GM21576 (cell line): ENCODE measurements around the gene DDX25.

Experiments
- ATAC-seq: cut with Tn5 transposase; IDR thresholded peaks from one replicate; pipeline ENCODE4 v1.9.1; 2021; ENCODE audit warnings: mild to moderate bottlenecking, moderate library complexity; ENCODE audit not compliant: unreplicated experiment

Gene DDX25

DNA sequence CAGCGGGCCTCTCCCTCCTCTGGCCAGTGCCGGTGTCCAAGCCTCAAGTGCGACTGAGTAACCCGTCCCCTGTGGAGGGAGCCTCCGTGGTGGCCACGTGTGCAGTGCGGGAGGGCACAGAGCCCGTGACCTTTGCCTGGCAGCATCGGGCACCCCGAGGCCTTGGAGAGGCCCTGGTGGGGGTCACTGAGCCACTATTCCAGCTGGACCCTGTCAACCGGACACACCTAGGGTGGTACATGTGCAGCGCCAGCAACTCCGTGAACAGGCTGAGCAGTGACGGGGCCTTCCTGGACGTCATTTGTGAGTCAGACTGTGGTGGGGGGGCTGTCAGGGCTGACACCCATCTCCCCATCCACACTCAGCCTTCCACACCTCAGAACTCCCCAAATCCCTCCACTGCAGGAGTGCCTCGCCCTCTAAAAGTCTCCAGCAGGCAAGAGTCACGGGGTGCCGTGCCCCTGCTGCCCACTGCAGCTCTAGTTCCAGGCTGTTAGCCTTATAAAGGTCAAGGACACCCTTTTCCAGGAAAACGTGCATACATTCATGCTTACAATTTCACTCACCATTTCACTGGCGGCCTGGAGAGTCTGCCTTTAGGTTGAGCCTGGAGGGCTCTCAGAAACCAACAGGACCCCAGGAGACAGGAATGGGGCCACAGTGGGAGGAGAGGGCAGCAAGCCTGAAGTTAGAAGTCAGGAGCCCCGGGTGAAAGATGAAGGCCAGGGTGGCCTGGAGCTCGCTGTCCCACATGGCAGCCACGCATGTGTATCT is 44.2 kb downstream of the DDX25 start:
- ATAC-seq = no peak

DNA sequence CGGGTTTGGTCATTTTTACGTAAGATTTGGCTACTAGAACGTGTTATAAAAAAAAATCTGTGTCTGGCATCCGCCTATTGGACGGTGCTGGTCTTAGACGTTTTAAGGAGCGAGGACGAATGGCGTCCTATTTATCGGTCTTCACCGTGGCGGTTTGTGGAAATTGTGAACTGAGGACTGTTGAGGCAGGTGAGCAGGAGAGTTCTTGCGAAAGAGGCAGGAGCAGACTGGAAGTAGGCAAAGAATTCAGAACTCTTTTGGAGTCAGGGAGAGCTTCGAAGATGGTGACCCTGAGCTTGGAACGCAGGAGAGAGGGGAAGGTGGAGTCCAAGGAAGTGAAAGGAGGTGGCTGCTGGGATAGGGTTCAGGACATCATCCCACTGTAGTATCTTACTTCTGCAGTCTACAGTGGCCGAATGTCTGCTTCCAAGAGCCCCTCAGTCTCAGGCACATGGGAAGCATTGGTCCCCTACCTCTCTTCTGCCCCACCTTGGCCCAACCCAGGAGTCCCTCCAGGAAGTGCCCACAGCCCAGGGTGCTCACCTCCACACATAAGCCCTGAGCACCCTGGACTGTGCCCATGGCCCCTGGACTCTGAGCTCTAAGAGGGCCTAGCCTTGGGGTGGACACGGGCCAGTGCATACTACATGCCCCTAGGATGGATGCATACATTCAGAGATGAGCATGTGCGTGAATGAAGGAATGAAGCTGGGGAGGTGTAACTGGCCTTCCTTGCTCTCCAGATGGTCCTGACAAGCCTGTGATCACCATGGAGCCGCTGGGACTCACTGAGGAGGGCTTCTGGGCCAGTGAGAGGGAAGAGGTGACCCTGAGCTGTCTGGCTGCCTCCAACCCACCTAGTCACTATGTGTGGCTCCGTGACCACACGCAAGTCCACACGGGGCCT is 45.2 kb downstream of the DDX25 start:
- no peak for ATAC-seq

DNA sequence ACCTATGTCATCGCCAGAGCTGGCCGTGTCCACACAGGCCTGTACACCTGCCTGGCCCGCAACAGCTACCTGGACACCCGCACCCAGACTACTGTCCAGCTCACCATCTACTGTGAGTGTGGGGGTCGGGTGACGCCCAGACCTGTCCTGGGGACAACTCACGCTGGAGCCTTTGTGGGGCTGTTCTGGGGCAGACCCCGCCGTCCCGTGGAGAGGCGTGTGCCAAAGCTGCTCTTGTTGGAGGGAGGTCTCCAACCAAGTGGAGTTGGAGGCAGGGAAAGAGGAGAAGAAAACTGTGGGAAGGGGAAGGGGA is 45.8 kb downstream of the DDX25 start:
- ATAC-seq = no peak

DNA sequence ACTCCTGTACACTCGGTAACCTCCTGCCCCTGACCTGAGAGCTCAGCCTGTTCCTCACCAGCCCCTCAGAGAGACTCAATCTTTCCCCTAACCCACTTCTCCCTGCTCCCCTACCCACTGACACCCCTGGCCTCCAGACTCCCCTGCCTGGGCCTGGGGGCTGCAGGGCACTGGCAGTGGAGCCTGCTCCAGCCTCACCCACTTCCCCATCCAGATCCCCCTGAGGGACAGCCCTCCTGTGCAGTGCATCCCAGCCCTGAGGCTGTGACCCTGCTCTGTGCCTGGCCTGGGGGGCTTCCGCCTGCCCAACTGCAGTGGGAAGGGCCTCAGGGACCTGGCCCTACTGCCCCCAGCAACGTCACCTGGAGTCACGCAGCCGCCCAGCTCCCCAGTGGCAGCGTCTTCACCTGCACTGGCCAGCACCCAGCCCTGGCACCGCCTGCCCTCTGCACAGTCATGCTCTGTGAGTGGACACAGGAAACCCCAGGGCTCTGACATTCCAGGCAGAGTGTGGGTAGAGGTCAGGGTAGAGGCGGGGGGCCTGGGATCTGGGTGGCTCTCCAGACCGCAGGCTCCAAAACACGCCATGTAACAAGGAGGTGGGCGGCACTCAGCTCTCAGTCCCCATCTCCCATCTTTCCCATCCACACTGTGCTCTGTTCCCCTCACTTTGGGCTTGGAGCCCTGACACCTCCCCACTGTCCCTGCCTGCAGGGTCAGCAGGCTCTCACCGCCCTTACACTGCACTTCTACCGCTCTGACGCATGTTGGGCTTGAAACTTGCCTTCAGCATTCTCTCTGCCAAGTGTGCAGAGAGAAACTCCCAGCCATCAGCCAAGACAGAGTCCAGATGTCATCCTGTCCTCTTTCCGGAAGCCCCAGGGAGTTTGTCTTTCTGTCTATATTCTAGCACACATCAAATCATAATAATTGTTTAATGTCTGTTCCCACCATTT is 46.7 kb downstream of the DDX25 start:
- no peak for ATAC-seq

DNA sequence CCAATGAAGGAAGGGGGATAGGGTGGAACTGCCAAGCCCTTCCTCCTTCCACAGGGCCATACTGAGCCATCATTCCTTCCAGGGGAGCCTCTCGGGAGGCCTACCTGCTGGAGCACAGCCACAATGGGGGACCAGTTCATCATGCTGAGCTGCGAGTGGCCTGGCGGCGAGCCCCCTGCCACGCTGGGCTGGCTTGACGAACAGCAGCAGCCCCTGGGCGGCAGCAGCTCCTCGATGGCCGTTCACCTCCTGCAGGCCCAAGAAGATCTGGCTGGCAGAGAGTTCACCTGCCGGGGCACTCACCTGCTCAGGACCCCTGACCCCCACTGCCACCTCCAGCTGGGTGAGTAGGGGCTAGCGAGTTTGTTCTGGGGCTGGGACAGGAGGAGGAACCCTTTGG is 47.4 kb downstream of the DDX25 start:
- no peak for ATAC-seq

DNA sequence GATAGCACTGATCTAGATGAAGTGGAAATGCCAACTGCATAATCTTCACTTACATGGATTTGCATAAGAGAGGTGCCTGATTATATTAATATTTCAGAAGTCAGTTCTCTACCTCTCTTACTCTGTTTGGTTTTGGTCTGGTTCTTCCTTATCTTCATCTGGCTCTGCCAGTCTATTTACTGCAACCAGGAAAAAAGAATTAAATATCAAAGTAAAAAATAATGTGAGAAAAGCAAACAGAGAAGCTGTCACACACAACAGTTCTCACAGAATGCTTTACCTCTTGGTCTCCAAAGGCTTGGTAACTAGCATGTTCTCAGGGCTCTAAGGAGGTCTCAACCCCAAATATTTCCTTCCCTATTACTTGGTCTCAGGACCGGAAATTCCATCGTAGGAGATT is 48.3 kb downstream of the DDX25 start:
- ATAC-seq = no peak

DNA sequence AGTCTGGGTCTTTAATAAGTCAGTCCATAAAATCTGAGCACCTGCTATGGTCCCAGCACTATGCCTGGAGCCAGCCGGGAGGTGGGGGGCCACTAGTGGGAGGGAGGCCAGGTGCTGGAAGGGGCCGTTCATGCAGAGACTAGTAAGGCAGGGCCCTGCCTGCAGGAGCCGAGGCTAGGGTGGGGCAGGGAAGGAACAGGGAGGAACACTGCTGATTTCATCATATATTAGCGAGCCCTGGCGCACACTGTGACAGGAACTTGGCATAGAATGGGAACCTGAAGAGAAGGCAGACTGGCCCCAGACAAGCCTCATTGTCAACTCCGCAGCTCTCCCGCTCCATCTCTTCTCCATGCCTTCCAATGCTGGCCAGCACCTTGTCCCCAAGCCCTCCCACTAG is 48.7 kb downstream of the DDX25 start:
- no peak for ATAC-seq

DNA sequence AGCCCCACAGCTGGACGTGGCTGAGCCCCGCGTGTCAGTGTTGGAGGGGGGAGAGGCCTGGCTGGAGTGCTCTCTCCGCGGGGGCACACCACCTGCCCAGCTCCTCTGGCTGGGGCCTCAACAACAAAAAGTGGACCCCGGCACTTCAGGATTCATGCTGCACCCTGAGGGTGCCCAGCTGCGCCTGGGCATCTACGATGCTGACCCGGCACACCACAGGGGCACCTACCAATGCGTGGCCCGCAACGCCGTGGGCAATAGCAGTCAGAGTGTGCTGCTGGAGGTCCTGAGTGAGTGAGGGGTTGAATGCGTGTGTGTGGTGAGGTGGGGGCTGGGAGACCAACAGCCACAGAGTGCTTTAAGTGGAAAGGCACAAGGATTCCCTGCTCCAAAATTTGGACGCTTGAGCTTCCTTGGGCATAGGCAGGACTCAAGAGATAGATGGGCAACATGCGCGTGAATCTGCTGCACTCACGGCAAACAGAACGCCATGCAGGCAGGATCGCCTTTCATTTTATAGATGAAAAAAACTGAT is 49.2 kb downstream of the DDX25 start:
- no peak for ATAC-seq

DNA sequence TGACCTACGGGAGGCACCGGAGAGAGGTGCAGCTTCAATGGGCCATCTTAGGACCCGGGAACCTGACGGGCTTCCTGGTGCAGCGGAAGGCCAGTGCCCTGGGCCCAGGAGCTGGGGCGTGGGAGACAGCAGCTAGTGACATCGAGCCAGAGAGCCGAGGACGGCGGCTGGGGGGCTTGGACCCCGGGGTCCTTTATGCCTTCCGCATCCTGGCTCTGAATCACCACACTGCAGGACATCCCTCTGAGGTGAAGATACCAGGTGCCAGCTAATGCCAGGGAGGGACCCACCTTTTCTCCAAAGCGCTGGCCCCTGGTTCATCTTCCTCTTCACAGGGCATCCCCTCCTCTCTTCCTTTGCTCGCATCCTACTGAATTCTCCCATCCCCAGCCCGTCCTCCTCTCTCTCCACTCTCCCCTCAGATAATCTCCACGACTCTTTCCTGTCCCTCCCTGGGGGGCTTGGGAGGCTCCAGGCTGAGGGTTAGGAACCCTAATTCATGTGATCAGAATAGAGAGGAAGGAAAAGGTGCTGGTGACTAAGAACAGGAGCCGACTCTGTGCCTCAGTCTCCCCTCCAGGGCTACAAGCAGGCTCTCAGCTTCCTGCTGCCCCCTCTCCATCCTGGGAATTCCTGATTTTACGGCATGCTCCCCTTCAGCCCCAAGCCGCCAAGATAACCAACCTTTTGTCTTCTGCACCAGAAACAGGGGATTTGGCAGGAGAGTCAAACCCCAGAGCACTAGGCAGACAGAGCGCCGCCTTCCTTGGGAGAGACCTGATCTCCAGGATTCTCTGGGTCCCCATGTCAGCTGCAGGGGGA is 50.0 kb downstream of the DDX25 start:
- no peak for ATAC-seq

DNA sequence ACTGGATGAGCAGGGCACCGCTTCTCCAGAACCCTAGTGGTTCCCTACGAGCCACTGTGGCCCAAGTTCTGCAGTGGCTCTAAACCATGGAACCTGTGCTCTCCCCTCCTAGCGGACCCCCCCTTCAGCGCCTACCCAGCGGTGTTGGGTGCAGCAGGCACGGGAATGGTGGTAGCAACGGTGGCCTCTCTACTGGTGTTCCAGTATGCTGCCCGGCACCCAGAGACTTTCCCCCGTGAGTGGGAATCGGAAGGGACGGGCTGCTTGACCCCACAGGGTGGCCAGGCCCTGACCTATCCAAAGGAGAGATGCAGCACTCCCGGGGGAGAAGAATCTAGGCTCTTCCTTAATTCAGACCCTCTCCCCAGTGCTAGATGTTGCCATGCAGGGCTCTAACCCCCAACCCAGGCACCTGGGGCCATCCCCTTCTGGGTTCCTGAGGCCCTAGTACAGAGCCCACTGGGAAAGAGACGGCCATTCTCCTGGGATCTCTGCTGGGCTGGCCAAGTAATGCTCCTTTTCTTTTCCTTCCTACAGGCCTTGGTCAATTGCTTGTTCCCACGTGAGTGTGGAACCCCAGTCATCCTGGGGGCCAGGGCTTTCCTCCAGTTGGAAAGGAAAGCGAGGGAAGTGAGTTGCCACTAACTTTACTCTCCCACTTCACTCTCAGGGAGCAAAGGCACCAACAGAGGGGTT is 50.8 kb downstream of the DDX25 start:
- no peak for ATAC-seq

DNA sequence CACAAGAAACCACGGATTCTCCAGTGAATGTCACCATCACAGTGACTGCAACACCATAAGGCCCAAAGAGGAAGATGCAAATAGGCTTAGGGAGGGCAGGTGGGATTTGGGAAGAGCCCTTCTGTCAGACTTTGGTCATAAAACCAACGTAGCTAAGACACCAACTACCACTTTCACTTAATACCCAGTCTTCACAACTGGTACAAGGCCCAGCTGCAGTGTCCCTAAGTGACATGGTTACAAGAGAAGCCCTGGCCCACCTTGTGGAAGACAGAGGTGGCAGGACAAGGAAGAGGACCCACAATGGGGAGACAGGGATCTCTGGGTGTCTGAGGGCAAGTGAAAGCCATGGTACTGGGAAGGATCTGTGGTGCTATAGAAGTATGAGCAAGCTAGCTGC is 51.5 kb downstream of the DDX25 start:
- no peak for ATAC-seq

DNA sequence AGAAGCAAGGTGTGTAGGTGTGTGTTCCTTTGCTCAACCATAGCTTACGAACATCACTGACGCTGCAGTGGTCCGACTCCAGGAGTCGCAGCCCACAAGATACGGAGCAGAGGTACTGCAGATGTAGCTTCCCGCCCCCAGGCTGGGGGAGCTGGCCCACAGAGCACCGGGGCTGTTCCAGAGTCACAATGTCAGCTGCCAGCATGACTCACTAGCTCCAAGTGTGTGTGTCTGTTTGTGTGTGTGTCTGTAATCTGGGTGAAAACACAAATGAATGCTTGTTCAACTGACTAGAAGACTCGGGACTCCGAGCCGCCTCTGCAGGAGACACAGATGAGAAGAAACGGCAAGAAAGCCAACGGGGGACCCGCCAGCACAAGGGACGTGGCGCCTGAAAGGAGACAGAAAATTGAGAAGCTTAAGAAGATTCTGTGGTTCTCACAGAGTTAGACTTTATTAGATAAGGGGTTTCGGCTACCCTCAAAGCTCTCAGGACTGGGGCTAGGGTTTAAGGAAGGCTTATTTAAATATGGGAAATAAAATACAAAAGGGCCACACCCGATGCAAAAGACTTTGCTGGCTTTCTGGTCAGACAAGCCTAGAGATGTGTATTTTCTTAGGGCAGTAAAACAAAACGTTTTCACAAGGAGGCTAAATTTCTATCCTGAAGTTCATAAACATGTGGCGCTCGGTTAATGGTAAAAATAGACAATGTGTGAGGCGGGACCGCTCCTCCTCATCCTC is 52.3 kb downstream of the DDX25 start:
- no peak for ATAC-seq

DNA sequence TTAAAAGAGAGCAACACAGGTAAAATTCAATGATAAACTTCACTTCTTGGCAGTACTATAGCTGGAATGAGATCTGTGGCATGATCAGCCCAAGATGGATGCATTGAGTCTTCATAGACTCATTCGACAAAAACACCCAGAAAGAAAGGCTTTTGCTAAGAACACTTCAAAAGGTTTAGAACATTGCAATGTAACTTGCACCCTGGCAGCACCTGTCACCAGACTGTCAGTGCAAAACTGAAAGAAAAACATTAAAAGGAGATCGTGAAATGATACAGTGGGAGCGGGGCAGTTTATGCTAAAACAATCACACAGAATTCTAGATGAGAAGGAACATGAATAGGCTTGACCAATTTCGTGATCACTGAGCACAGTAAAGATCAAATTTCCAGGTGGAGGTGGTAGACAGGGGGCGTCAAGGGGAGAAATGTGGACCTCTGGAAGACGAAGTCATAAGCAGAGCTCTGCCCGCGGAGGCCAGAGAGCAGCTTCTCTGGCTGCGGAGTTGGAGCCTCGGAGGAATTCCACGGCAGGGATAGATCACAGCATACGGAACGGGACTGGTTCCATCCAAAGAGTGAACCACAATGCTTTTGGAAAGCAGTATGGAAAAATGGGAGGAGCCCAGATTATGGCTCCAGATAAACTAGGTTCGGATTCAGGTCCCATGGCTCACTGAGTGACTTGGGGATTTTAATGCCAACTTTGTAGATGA is 53.5 kb downstream of the DDX25 start:
- ATAC-seq = no peak

DNA sequence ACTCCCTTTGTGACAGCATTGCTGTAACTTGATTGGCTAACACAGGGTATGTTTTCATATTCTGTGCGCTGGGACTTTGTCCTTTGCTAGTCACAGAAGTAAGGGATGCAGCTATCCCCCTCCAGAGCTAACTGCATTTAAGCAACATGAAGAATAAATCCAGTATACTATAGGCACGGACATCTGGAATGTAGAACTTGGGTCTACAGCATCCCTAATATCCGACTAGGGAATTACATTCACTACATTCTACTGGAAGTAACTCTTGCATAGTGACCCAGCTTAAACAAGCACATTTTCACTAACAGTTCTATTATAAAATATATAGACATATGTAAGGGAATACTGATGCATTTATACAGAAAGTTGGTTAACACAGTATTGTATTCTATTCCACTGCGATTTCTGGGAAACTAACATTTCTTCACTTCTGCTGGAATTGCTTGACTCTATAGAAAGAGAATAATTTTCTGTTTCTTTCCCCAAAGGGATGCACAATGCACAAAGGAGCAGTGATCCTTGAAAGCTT is 54.6 kb downstream of the DDX25 start:
- no peak for ATAC-seq

DNA sequence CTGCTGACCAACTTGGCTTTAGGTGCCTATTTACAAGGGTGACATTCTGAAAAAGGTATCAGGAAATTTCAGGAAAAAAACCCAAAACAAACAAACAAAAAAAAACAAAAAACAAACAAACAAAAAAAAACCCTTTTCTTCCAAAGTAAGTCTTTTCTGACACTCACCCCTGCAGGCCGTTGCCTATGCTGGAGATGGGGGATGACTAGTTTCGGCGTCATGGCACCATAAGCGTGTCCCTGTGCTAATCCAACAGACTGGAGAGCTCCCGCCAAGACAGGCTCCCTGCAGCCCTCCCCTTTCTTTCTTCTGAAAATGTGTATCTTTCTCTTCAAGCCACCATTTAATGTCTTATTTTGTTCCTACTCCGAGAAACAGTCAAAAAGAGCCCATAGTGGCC is 55.2 kb downstream of the DDX25 start:
- no peak for ATAC-seq

DNA sequence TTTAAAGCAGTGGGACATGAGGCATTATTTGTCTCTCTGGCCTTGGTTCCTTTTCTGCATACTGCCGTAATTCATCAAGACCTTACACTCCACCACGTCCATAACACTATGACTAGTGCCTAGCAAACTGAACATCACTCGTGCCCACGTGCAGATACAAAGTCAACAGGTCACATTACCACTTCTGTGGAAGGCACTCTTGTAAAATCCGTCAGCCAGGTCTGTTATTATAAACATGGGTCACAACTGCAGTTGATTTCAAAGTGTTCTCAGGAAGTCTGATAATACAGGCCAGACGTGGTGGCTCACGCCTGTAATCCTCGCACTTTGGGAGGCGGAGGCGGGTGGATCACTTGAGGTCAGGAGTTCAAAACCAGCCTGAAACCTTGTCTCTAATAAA is 55.6 kb downstream of the DDX25 start:
- ATAC-seq = no peak

DNA sequence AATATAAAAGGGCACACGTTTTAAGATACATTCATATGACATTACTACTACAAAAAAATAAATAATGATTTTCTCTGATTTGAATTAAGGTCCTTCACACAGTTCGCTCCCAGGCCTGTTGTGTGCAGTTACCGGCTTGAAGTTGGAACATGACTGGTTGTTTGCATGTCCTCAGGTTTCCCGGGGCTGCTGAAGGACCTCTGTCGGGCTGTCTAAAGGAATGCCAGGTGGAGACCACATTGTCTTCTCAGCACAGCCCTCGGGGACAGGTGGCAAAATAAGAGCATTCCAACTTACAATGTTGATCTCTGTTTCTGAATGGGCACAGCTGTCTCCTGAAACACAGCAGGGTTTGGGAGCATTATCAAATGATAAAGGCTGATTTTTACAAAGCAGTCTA is 56.5 kb downstream of the DDX25 start:
- no peak for ATAC-seq

DNA sequence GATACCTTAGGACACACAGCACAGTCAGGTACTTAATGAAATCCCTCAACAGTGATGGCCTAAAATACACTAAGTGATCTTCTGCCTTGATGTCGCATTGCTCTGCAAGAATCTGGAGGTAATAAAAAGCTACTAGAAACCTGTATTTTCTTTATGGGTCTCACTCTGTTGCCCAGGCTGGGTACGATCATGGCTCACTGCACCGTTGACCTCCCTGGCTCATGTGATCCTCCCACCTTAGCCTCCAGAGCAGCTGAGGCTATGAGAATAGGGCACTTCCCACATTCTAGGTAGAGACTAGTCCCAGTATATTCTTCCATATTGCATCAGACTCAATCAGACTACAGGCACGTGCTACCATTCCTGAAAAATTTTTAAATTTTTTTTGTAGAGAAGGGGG is 63.2 kb downstream of the DDX25 start:
- no peak for ATAC-seq
